ENCODE results near the gene AMHR2. TPM values are rescaled to one million over a fixed set of nuclear protein-coding genes. Genes with fewer than 3 reads are reported as not detected.

AMHR2 gene
- total and polyA plus RNA-seq, 9 donors, result 0.09 to 0.36 (median 0.20) TPM; not detected in 4

DNA sequence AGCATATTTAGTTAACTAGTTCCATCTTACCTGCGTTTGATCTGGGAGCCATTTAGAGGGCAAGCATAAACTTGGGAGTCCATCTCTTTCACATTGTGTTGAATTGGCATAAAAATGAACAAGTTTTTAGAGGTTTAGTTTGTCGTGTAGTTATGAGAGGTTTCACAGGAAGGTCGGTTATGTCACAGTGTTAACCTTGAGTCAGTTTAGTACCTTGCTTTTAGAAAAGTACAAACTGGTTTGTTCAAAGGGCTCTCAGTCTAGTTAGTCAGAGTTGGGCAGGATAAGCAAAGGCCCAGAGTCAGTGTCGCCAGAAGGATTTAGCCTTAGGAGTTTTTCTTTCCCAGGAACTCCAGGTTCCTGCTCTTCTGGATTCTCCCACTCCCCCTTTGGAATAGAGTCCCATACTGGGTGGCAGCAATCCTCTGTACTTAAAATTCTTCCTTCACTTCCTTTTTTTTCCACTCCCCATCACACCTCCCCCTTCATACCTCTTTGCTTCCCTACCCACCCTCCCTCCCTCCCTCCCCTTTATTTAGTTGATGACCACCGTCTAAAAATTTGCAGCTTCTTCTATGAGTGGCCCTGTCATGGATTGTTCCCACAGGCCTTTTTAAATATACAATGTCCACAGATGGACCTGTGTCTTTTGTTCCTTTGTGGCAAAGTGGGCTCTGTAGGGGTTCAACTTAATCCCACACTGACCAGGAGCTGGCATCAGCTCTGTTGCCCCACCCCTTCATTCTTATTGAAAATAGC is 40.3 kb downstream of the AMHR2 start:
- H3K27me3 ChIP-seq (ENCODE audit: control insufficient read depth, insufficient read depth, low read length), result no peaks in the 10 kb centered on the region
- no peak overlapping the region for H3K27ac ChIP-seq (ENCODE audit: low read length)
- no peak for DNase-seq
- H3K4me3 ChIP-seq (ENCODE audit: low read length), result no peak overlapping the region
- peaks cover 92% of the 10 kb centered on the region for H3K36me3 ChIP-seq (ENCODE audit: control insufficient read depth, insufficient read depth, low read length)
- peaks cover 3% of the 10 kb centered on the region for H3K4me1 ChIP-seq (ENCODE audit: control insufficient read depth, insufficient read depth, low read length)
- WGBS (ENCODE audit: insufficient coverage), result 75% methylated on average over 2 of the region's 5 CpGs
- no peaks in the 10 kb centered on the region for H3K9me3 ChIP-seq (replicated peaks; ENCODE audit: control insufficient read depth, low read depth, low read length)

DNA sequence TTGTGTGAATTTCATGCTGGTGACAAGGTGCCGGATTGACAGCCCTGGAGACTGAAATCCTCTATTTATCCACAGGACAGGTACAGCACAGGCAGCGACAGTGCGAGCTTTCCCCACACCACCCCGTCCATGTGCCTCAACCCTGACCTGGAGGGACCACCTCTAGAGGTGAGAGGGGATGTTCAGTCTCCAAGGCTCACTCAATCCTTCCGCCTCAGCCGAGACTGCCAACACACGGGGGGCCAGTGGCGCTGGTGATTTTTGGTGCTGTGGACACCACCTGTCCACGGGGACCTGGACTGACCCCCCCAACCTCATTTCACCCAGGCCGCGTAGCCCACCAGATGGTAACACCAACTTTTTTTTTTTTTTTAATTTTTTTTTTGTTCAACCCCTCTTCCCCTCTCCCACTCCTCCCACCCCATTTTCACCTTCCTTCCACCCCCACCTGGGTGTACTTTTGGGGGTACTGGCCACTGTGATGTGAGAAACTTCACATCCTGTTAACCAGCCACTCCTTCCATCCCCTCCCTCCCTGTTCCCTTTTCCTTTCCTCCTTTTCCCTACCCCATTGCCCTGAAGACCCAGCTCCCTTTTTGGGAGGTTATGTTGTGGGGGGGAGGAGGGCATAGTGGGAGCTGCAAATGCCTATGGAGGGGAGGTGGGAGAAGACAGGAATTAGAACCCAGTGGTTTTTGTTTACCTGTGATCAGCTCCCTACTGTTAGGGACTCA is 41.2 kb downstream of the AMHR2 start:
- WGBS (ENCODE audit: insufficient coverage), result 85% methylated on average over 4 of the region's 11 CpGs
- DNase-seq, result no peak
- no peaks in the 10 kb centered on the region for H3K27me3 ChIP-seq (ENCODE audit: control insufficient read depth, insufficient read depth, low read length)
- peaks cover 94% of the 10 kb centered on the region for H3K36me3 ChIP-seq (ENCODE audit: control insufficient read depth, insufficient read depth, low read length)
- no peak overlapping the region for H3K4me3 ChIP-seq (ENCODE audit: low read length)
- H3K4me1 ChIP-seq (ENCODE audit: control insufficient read depth, insufficient read depth, low read length), result peaks cover 3% of the 10 kb centered on the region
- no peak overlapping the region for H3K27ac ChIP-seq (ENCODE audit: low read length)
- no peaks in the 10 kb centered on the region for H3K9me3 ChIP-seq (replicated peaks; ENCODE audit: control insufficient read depth, low read depth, low read length)

GRCh38 chr12:53465679-53466078 is 42.0 kb downstream of the AMHR2 start:
- WGBS (ENCODE audit: insufficient coverage), result no CpG with 5 or more reads among the region's 2 CpGs
- Histone ChIP-seq H3K9me3 (replicated peaks; ENCODE audit: control insufficient read depth, low read depth, low read length) (no peaks in the 10 kb centered on the region), H3K27ac (ENCODE audit: low read length) (no peak overlapping the region), H3K4me1 (ENCODE audit: control insufficient read depth, insufficient read depth, low read length) (peaks cover 3% of the 10 kb centered on the region), H3K4me3 (ENCODE audit: low read length) (no peak overlapping the region), H3K27me3 (ENCODE audit: control insufficient read depth, insufficient read depth, low read length) (no peaks in the 10 kb centered on the region), H3K36me3 (ENCODE audit: control insufficient read depth, insufficient read depth, low read length) (peaks cover 94% of the 10 kb centered on the region)
- DNase-seq, result no peak

GRCh38 chr12:53466640-53467039 is 43.0 kb downstream of the AMHR2 start:
- Histone ChIP-seq H3K27ac (ENCODE audit: low read length) (no peak overlapping the region), H3K9me3 (replicated peaks; ENCODE audit: control insufficient read depth, low read depth, low read length) (no peaks in the 10 kb centered on the region), H3K4me3 (ENCODE audit: low read length) (no peak overlapping the region), H3K27me3 (ENCODE audit: control insufficient read depth, insufficient read depth, low read length) (no peaks in the 10 kb centered on the region), H3K4me1 (ENCODE audit: control insufficient read depth, insufficient read depth, low read length) (no peaks in the 10 kb centered on the region), H3K36me3 (ENCODE audit: control insufficient read depth, insufficient read depth, low read length) (peaks cover 93% of the 10 kb centered on the region)
- DNase-seq, result no peak
- 100% methylated on average over 2 of the region's 4 CpGs for WGBS (ENCODE audit: insufficient coverage)

DNA sequence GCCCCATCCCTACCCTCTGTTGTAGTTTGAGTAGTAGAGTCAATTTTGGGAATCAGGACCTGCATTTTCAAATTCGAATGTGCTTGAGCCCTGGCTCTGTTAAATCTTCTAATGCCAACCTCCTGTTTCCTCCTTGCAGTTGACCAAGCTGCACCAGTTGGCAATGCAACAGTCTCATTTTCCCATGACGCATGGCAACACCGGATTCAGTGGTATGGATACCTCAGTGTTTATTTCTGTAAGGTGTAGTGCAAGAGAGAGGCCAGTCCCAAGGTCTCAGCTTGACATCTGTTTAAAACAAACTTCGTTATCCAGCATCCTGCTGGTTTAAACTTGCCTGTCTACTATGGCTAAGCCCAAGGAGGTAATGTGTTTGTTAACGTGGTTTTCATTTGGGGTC is 43.4 kb downstream of the AMHR2 start:
- Histone ChIP-seq H3K27ac (ENCODE audit: low read length) (no peak overlapping the region), H3K36me3 (ENCODE audit: control insufficient read depth, insufficient read depth, low read length) (peaks cover 94% of the 10 kb centered on the region), H3K4me1 (ENCODE audit: control insufficient read depth, insufficient read depth, low read length) (no peaks in the 10 kb centered on the region), H3K4me3 (ENCODE audit: low read length) (no peak overlapping the region), H3K9me3 (replicated peaks; ENCODE audit: control insufficient read depth, low read depth, low read length) (no peaks in the 10 kb centered on the region), H3K27me3 (ENCODE audit: control insufficient read depth, insufficient read depth, low read length) (no peaks in the 10 kb centered on the region)
- DNase-seq, result no peak
- 73% methylated on average over 2 of the region's 5 CpGs for WGBS (ENCODE audit: insufficient coverage)

- no peaks in the 10 kb centered on the region for H3K27me3 ChIP-seq (ENCODE audit: control insufficient read depth, insufficient read depth, low read length)
- peaks cover 93% of the 10 kb centered on the region for H3K36me3 ChIP-seq (ENCODE audit: control insufficient read depth, insufficient read depth, low read length)
- DNase-seq, result no peak
- no peaks in the 10 kb centered on the region for H3K4me1 ChIP-seq (ENCODE audit: control insufficient read depth, insufficient read depth, low read length)
- H3K4me3 ChIP-seq (ENCODE audit: low read length), result no peak overlapping the region
- H3K27ac ChIP-seq (ENCODE audit: low read length), result no peak overlapping the region
- WGBS (ENCODE audit: insufficient coverage), result 80% methylated on average over 1 of the region's 2 CpGs
- H3K9me3 ChIP-seq (replicated peaks; ENCODE audit: control insufficient read depth, low read depth, low read length), result no peaks in the 10 kb centered on the region
These were observed 44.2 kb downstream of the AMHR2 start for GRCh38 chr12:53467880-53468279.

GRCh38 chr12:53468282-53468681 is 44.6 kb downstream of the AMHR2 start:
- Histone ChIP-seq H3K36me3 (ENCODE audit: control insufficient read depth, insufficient read depth, low read length) (peaks cover 90% of the 10 kb centered on the region), H3K4me1 (ENCODE audit: control insufficient read depth, insufficient read depth, low read length) (no peaks in the 10 kb centered on the region), H3K4me3 (ENCODE audit: low read length) (no peak overlapping the region), H3K27me3 (ENCODE audit: control insufficient read depth, insufficient read depth, low read length) (no peaks in the 10 kb centered on the region), H3K9me3 (replicated peaks; ENCODE audit: control insufficient read depth, low read depth, low read length) (no peaks in the 10 kb centered on the region), H3K27ac (ENCODE audit: low read length) (no peak overlapping the region)
- WGBS (ENCODE audit: insufficient coverage), result no CpG with 5 or more reads among the region's 1 CpG
- DNase-seq, result no peak

DNA sequence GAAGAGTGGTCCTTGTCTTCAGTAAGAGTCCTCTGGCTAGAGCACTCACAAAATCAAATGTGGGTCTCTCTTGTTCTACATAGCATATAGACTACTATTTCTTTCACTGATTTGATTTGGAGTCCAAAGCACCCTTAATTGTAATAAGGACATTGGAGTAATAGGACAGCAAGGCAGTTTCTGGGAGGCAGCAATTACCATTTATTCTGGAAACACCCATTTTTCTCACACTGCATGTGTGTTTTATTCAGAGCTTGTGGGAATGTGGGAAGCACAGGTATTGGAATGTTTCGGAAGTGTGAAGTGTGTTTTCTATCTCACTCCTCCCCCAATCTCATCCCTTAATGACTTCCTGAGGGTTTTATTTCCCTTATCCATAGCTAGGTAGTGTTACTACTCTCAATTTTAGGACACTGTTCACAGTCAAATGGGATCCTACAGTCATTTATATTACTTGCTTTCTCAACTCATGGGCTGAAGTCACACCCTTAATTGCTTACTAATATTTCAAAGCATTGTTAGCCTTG is 48.5 kb downstream of the AMHR2 start:
- DNase-seq, result no peak
- no peak overlapping the region for H3K27ac ChIP-seq (ENCODE audit: low read length)
- no CpG with 5 or more reads among the region's 1 CpG for WGBS (ENCODE audit: insufficient coverage)
- H3K4me3 ChIP-seq (ENCODE audit: low read length), result no peak overlapping the region
- no peaks in the 10 kb centered on the region for H3K9me3 ChIP-seq (replicated peaks; ENCODE audit: control insufficient read depth, low read depth, low read length)
- H3K4me1 ChIP-seq (ENCODE audit: control insufficient read depth, insufficient read depth, low read length), result no peaks in the 10 kb centered on the region
- peaks cover 82% of the 10 kb centered on the region for H3K36me3 ChIP-seq (ENCODE audit: control insufficient read depth, insufficient read depth, low read length)
- H3K27me3 ChIP-seq (ENCODE audit: control insufficient read depth, insufficient read depth, low read length), result no peaks in the 10 kb centered on the region

- no peak for DNase-seq
- WGBS (ENCODE audit: insufficient coverage), result no CpG with 5 or more reads among the region's 2 CpGs
- H3K27ac ChIP-seq (ENCODE audit: low read length), result no peak overlapping the region
- H3K9me3 ChIP-seq (replicated peaks; ENCODE audit: control insufficient read depth, low read depth, low read length), result no peaks in the 10 kb centered on the region
- H3K27me3 ChIP-seq (ENCODE audit: control insufficient read depth, insufficient read depth, low read length), result no peaks in the 10 kb centered on the region
- H3K4me3 ChIP-seq (ENCODE audit: low read length), result no peak overlapping the region
- no peaks in the 10 kb centered on the region for H3K4me1 ChIP-seq (ENCODE audit: control insufficient read depth, insufficient read depth, low read length)
- peaks cover 75% of the 10 kb centered on the region for H3K36me3 ChIP-seq (ENCODE audit: control insufficient read depth, insufficient read depth, low read length)
These were observed 50.4 kb downstream of the AMHR2 start for GRCh38 chr12:53474077-53474476.

DNA sequence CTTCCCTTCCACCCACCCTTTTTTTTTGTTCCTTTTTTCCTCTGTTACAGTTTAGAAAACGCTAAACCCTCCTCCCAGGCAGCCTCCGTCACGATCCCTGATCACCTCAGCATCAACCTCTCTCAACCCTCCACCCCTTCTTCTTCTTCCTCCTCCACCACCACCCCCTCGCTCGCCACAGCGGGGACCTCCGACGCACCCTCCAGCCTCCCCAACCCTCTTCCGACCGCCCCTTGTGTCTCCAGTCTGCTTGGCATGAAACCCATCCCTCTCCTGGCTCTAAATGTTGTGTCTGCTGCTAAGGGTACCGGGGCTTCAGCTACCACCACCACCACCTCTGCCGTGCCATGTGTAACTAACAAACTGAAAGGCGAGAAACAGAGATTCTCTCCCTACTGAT is 51.2 kb downstream of the AMHR2 start:
- no peaks in the 10 kb centered on the region for H3K9me3 ChIP-seq (replicated peaks; ENCODE audit: control insufficient read depth, low read depth, low read length)
- H3K4me3 ChIP-seq (ENCODE audit: low read length), result no peak overlapping the region
- peaks cover 73% of the 10 kb centered on the region for H3K36me3 ChIP-seq (ENCODE audit: control insufficient read depth, insufficient read depth, low read length)
- H3K27ac ChIP-seq (ENCODE audit: low read length), result no peak overlapping the region
- DNase-seq, result no peak
- H3K4me1 ChIP-seq (ENCODE audit: control insufficient read depth, insufficient read depth, low read length), result no peaks in the 10 kb centered on the region
- 68% methylated on average over 10 of the region's 13 CpGs for WGBS (ENCODE audit: insufficient coverage)
- H3K27me3 ChIP-seq (ENCODE audit: control insufficient read depth, insufficient read depth, low read length), result no peaks in the 10 kb centered on the region

All from muscle of leg (tissue), 11 donors.